Fibroblast of skin of left biceps (primary cell): Measurements from ENCODE around the gene PEAK3.

ENCODE experiments used
- DNase-seq, 2 experiments: peaks; one replicate each; pipeline ENCODE4 v3.0.0-alpha.2; 2013; ENCODE audit warnings: low read depth in 2 of 2

Gene PEAK3

DNA sequence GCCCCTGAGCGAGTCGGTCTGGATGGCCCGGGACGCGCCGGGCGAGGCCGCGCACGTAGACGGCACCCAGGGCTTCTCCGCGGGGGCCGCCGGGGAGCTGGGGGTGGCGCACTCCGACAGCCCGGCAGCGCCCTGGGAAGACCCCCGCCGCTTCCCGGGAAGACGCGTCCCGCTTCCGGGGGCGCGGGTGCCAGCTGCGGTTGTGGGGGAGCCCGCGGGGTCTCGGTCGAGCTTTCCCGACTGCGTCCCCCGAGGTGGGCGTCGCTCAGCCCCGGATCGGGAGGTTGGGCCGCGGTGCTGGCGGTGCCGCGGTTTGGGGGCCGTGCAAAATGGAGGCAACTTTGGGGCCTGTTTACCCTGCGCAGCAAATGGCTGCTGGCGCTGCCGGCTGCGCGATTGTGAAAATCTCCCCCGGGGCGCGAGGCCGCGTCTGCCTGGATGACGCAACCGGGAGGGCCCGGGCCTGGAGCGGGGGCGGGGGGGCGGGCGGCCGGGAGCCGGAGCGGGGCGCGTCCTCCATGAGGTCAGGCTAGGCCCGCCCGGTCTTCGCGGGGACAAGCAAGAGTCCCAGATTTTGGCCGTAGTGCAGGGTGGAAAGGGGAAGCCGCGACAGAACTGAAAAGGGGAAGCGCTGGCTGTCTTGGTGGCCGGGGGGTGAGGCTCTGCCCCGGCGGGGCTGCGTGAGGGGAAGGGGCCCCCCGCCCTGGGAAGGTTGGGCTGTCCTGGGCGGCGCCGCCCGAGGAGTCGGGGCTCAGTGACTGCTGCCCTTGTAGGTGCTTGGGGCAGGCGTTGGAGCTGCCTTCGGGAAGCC is 11.3 kb downstream of the PEAK3 start:
- DNase-seq = peak; percentile 61 to 65

DNA sequence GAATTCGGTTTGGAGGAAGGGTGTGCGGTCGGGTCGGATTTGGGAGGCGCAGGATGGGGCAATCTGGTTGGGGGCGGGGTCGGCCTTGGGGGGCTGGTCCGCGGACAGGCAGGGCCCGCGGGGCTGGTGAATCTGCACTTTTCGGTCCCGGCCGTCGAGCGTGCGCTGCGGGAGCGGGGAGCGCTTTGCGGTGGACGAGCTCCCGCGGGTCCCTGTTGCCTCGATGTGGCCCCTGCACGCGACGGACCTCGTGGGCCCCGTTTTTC is 11.9 kb downstream of the PEAK3 start:
- DNase-seq = no peak

DNA sequence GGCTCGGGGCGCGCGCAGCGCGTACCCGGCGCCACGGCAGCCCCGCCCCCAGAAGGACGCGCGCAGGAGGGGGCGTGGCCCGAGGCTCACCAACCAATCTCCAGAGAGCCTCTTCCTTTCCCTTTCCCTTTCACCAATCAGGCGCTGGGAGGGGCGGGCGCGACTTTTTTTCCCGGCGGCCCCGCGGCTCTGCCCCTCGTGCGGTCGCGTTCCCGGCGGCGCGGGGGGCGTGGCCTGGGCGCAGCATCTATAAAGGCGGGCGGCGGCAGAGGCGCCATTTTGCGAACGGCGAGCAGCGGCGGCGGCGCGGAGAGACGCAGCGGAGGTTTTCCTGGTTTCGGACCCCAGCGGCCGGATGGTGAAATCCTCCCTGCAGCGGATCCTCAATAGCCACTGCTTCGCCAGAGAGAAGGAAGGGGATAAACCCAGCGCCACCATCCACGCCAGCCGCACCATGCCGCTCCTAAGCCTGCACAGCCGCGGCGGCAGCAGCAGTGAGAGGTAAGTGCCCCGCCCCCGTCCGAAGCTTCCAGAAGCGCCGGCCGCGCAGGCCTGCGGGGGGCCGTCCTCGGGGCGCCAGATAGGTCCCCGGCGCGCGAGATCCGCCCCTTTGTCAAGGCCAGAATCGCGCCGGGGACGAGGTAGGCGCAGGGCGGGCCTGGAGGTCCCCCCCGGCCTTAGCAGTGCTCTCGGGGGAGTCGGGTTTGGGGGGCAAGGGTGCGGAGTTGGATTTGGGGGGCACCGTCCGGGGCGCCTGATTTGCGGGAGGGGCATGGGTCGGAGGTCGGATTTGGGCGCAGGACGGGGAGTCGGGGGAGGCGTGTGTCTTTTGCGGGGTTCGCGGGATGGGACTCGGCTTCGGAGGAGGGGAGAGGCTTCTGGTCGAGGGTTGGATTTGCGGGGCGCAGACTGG is 12.5 kb downstream of the PEAK3 start:
- peak; percentile 93 to 94 for DNase-seq

DNA sequence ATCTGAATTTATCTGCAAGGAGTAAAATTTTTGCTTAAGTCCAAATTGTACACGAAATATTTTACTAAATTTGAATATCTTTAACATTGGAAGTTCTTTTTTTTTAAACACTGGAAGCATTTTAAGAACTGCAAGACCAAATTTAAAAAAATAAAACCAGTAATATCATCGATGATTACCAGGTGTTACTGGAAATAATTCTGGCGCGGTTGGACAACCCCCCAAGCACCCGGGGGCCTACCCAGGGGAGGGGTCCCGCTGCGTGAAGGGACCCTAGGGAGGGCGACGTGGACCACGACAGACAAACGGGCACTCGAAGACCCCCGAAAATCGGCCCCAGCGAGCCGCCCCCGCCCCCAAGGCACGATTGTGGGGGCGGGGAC is 13.1 kb downstream of the PEAK3 start:
- no peak for DNase-seq

DNA sequence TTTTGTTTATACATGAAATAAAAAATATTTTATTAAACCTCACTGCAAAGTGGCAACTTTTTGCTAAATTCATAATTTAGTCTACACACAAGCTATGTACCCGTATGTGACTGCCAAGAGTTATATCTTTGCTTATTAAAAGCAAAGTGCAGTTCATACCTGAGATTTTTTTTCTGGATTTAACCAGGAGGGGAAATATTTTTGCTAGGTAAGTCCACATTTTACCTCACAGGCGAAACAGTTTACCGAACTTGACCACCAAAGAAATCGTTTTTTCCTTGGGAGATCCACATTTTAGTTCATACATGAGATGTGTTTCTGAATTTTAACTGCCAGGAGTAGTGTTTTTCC is 13.5 kb downstream of the PEAK3 start:
- no peak for DNase-seq

DNA sequence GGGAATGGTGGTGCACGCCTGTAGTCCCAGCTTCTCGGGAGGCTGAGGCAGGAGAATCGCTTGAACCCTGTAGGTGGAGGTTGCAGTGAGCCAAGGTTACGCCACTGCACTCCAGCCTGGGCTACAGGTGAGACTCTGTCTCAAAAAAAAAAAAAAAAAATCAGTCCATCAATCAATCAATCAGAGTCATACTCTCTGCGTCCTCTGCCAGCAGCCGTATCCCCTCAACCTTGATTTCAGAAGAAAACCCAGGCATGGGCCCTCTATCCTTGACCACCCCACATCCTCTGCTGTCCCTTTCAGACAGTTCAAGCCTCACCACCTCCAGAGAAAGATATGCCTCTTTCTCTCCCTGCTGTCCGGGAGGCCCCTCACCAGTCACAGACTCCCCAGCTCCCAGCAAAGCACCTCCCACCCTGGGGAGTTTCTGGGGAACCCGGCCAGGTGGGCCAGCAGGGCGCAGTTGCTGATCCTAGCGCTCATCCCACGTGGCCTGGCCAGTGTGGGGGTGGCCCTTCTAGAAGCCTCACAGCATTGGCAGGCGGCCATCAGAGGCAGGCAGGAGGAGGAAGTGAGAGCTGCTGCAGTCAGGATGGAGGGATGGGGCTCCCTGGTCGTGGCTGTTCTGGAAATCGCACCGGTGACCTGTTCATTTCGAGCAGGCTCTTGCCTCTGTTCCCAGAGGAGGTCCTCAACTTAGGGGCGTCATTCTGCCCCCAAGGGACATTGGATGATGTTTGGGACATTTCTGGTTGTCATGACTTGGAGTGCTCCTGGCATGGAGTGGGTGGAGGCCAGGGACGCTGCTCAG is 15.6 kb downstream of the PEAK3 start:
- peak in 1 of 2 experiments; percentile 41 for DNase-seq

DNA sequence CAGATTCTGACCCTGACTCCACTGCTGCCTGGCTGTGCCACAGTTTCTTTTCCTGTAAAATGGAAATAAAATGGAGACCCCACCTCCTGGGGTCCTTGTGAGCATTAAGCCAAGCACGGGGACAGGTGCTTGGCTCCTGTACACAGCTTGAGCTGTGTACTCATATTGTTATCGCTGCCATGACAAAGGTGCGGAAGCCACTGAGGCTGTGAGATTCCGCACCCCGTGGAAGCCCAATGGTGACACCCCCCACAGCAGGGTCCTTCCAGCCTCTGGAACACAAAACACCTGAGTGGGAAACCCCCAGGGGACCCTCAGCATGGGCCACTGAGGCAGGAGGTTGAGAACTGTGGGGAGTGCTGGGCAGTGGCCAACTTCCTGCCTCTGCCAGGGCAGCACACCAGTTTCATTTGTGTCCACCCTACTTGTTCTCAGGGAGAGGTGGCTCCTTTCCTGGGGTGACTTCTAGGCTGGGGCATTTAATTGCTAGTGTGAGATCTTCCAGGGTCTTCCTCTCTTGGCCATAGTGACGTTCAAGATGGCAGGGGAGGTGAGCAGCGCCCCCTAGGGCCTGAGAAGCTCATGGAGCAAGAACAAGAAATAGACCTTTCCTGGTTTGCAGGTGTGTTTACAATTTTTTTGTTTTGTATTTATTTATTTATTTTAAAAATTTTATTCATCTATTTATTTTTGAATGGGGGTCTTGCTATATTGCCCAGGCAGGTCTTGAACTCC is 20.4 kb downstream of the PEAK3 start:
- no peak for DNase-seq

DNA sequence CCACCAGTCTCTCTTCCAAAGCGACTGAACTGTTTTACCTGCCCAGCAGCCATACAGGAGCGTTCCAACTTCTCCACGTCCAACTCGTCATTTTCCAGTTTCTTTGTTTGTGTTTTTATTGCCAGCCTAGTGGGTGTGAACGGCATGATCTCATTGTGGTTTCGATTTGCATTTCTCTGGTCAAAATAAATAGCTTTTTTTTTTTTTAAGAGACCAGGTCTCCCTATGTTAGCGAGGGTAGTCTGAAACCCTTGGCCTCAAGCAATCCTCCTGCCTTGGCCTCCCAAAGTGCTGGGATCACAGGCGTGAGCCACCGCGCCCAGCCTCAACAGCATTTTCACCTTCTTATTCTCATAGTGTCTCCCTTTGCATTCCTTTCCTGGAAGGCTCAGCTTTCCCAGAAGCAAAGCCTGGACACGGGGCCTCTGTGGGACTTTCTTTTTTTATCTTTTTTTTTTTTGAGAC is 21.6 kb downstream of the PEAK3 start:
- no peak for DNase-seq

DNA sequence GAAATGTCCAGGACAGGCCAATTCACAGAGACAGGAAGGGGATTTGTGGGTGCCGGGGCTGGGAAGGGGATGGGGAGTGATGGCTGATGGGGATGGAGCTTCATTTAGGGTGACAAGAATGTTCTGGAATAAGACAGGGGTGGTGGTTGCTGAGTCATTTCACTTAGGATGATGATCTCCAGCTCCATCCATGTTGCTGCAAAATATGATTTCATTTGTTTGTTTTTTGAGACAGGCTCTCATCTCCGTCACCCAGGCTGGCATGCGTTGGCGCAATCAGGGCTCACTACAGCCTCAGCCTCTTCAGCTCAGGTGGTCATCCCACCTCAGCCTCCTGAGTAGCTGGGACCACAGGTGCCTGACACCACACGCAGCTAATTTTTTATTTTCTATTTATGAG is 22.6 kb downstream of the PEAK3 start:
- no peak for DNase-seq

DNA sequence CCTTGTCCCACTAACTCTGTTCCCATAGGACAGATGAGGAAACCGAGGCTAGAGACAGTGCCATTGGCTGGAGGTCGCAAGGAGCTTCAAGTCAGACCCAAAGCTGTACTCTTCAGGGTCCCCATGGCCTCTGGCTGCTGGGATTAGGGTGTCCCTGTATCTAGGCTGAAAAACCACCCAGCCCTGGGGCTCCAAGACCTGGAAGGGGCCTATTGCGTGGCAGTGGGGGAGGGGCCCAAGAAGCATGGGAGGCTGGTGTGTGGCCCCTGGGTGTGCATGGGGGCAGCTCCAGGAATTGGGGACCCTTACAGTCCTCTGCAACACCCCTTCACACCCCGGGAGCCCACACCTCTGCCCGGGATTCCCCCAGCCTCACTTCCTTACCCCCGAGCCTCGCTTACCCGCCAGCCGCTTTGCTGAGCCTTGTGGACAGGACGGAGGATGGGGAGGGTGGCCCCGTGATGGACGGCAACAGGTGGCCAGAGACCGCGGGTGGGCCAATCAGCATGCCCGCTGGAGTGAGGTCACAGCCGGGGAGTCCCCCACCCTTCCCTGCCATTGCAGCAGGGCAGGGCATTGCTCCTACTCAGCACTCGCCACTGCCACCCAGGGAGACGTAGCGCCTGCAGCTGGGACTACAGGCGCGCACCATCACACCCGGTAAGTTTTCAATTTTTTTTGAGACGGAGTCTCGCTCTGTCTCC is 25.8 kb downstream of the PEAK3 start, which contains the start of gene JSRP1:
Gene JSRP1 (minus strand): TSS at position 436 of the 704 bp plus-strand sequence. CDS start 1,103 bp downstream, outside the sequence.
- DNase-seq = no peak

DNA sequence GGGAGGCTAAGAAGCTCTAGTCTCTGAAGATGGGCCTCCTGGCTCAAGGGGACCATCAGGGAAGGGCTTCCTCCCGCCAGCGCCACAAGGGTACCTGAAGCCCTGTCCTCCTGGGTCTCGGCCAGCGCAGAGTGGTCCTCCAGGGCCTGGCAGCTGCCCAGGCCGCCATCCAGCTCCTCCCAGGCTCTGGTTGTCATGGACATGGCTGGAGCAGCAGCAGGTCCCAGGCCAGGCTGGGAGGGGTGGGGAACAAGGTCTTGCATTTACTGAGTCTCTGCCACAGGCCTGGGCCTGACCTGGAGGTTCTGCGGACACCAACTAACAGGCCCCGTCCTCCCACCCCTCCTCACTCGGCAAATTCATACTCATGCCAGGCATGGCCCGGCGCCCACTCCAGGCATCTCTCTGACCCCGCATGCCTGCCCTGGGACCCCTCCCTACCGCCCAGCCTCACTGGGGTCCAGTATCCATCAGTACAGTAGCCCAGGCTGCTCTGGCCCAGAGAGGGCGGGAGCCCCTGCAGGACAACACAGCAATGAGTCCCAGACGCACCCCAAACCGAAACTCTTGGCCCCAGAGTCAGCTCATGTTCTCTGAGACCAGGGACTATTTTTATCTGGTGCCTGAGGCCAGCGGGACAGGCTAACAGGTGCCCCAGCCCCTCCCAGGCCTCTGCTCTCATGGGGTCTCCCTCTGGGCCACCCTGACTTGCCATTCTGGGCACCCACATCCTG is 26.7 kb downstream of the PEAK3 start:
- no peak for DNase-seq

DNA sequence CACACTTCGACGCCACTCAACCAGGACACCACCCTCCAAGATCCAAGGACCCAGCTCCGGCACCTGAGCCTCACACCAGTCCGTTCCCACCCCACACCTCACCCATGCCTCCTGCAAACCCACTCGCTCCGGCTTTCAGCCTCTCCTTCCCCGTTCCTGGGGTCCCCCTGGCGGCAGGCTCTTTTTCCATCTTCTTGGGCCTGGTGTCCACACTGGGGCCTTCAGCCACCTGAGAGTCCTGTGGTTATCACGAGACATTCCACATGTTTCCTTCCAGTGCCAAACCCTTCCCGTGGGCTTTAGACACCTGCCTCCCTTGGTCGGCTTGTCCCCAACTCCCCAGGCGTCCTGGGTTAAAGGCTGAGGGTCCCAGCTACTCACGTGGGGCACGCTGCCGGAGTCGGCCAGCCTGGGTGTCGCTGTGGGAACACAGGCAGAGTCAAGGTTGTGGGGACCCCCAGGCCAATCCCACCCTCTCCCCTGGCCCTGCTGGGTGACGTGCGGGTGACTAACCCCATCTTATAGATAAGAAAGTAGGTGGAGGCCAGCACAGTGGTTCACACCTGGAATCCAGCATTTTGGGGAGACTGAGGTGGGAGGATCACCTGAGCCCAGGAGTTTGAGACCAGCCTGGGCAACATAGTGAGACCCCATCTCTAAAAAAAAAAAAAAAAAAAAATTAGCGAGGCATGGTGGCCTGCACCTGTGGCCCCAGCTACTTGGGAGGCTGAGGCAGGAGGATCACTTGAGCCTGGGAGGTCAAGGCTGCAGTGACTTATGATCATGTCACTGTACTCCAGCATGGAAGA is 27.7 kb downstream of the PEAK3 start:
- no peak for DNase-seq

DNA sequence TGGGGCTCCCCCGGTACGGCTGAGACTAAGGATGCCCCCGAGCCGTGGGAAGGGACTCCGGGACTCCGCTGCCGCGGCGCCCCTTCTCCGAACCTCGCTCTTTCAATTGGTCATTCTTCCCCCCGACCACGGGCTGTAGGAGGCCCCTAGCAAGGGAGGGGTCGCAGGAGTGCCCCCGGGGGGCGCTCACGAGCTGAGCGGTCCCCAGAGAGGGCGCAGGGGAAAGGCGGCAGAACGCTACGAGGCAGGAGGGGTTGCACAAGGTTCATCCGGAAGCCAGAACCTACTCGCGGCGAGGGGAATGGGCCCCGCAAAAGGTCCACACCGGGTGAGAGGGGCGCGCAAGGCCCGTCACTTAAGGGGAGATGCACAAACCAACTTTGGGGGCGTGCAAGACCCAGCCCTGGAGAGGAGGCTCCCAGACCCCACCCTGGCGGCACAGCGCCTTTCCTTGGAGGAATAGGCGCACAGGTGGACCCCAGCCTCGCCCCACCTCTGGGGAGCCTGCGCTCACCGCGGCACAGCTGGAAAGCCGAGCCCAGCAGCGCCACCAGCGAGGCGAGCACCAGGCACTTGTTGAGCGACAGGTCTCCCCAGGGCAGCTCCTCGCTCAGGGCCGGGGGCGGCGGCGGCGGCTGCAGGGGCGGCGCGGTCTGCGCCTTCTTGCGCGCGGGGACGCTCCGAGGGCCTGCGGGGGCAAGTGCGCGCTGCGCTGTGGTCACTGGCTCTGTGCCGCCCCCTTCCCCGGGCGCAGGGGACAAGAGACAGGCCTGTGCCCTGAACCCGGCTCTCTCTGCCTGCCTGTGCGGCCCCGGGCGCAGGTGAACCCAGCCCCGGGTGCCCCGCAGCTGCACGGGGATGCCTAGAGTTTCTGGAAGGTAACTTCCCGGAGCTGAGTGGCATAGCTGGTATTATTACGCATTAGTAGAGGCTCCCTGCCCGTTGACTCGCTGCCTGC is 28.6 kb downstream of the PEAK3 start:
- DNase-seq = no peak

DNA sequence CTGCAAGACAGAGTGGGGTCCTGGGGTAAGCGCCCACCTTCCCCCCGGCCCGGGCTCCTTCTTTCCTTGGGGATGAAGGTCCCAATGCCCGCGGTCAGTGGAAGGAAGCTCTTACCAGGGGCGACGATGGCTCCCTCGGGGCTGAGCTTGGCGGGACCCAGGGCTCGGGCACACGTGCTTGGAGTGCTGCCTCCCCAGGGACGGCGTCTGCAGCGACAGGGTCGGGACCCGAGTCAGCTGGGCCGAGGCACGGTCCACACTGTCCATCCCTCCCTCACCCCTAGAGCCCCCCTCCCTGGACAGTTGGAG is 29.2 kb downstream of the PEAK3 start:
- DNase-seq = no peak

DNA sequence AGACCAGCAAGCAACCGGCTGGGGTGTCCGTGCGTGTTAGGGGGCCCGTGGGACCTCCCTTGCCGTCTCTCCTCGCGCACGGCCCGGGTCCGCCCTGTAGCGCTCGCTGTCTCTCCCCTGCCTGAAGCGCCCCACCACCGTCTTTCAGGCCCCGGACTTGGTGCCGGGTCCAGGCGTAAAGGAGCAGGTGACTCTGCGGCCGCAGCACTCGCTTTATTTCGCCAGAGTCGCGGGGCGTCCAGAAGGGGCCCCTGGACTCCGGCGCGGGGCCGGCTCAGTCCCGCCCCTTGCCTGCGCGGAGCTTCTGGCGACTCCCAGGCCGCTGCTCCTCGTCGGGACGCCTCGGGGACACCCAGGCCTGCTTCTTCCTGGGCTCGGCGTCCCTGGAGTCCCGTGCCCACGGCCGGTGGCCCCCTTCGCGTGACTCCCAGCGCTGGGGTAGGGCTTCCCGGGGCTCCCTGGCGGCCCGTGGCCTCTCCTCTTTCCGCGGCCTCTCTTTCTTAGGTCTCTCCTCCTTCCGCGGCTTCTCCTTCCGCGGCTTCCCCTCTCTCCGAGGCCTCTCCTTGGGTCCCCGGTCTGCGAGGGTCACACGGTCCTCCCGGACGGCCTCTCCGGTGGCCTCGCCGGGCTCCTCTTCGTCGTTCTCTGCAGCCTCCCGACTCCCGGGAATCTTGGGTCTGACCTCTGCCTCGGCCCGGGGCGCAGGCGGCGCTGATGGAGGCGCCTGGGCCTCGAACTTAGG is 29.7 kb downstream of the PEAK3 start:
- DNase-seq = no peak

DNA sequence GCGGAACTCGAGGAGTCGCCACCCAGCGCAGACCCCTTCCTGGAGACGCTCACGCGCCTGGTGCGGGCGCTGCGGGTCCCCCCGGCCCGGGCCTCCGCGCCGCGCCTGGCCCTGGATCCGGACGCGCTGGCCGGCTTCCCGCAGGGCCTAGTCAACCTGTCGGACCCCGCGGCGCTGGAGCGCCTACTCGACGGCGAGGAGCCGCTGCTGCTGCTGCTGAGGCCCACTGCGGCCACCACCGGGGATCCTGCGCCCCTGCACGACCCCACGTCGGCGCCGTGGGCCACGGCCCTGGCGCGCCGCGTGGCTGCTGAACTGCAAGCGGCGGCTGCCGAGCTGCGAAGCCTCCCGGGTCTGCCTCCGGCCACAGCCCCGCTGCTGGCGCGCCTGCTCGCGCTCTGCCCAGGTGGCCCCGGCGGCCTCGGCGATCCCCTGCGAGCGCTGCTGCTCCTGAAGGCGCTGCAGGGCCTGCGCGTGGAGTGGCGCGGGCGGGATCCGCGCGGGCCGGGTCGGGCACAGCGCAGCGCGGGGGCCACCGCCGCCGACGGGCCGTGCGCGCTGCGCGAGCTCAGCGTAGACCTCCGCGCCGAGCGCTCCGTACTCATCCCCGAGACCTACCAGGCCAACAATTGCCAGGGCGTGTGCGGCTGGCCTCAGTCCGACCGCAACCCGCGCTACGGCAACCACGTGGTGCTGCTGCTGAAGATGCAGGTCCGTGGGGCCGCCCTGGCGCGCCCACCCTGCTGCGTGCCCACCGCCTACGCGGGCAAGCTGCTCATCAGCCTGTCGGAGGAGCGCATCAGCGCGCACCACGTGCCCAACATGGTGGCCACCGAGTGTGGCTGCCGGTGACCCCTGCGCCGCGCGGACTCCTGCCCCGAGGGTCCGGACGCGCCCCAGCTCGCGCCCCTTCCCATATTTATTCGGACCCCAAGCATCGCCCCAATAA is 30.6 kb downstream of the PEAK3 start:
- no peak for DNase-seq

DNA sequence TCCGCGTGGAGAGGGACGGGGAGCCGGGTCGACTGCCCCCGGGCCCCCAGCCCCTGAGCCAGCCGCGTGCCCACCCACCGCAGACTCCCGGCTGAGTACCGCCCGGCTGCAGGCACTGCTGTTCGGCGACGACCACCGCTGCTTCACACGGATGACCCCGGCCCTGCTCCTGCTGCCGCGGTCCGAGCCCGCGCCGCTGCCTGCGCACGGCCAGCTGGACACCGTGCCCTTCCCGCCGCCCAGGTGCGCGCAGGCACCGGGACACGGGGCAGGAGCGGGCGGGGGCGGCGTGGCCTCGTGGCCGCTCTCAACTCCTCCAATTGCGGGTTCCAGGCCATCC is 31.2 kb downstream of the PEAK3 start:
- DNase-seq = no peak
